Measurements from ENCODE around the gene SHC1. TPM values are rescaled to one million over a fixed set of nuclear protein-coding genes. Genes with fewer than 3 reads are reported as not detected.
A peak's percentile ranks its signal among the peaks of the same experiment; 100 is the strongest.

SHC1 gene
- total RNA-seq, 1 experiment from 2014 or later: 199 TPM

- H3K36me3 Mint-ChIP-seq: peaks cover 34% of the 10 kb centered on the region
- peaks cover 43% of the 10 kb centered on the region for H3K4me1 Mint-ChIP-seq
- DNase-seq (ENCODE audit: low spot score) (no peak), ATAC-seq (no peak)
- POLR2A ChIA-PET: interaction anchor here (1.7 to 3.2 kb wide), 5 partner anchors 10 to 39 kb away, joined by 6 to 26 read pairs (median 10); partner anchors contain the start of genes FLAD1 and SHC1
- H3K4me3 Mint-ChIP-seq: peak overlapping the region; percentile 93
- H3K27ac Mint-ChIP-seq: peak overlapping the region; percentile 84; the same call in 1 of the 2 replicates
- TF ChIP-seq ZNF317 (CRISPR knock-in tag; IDR thresholded peaks at IDR 0.05; ENCODE audit: borderline replicate concordance, low read depth) (no peak), ZMAT4 (CRISPR knock-in tag; IDR thresholded peaks at IDR 0.05) (no peak), ZNF232 (CRISPR knock-in tag; IDR thresholded peaks at IDR 0.05) (no peak), KAT7 (CRISPR knock-in tag; IDR thresholded peaks at IDR 0.05; ENCODE audit: borderline replicate concordance) (no peak), PRRX2 (CRISPR knock-in tag; IDR thresholded peaks at IDR 0.05) (no peak), CREB1 (CRISPR knock-in tag; IDR thresholded peaks at IDR 0.05) (no peak), GRHL2 (CRISPR knock-in tag; IDR thresholded peaks at IDR 0.05; ENCODE audit: insufficient replicate concordance, severe bottlenecking) (no peak), ZNF263 (CRISPR knock-in tag; IDR thresholded peaks at IDR 0.05; ENCODE audit: low read depth) (no peak), IRF2 (CRISPR knock-in tag; IDR thresholded peaks at IDR 0.05; ENCODE audit: borderline replicate concordance, low read depth) (no peak), ZNF532 (CRISPR knock-in tag; IDR thresholded peaks at IDR 0.05; ENCODE audit: borderline replicate concordance) (no peak), NFATC4 (CRISPR knock-in tag; IDR thresholded peaks at IDR 0.05) (no peak), HMGXB4 (CRISPR knock-in tag; IDR thresholded peaks at IDR 0.05) (no peak), ETV6 (CRISPR knock-in tag; IDR thresholded peaks at IDR 0.05) (no peak), E2F4 (CRISPR knock-in tag; IDR thresholded peaks at IDR 0.05; ENCODE audit: borderline replicate concordance, low read depth) (no peak), ZSCAN18 (CRISPR knock-in tag; IDR thresholded peaks at IDR 0.05) (no peak), TEAD1 (CRISPR knock-in tag; IDR thresholded peaks at IDR 0.05) (no peak), ZNF281 (CRISPR knock-in tag; IDR thresholded peaks at IDR 0.05) (no peak)
- no peaks in the 10 kb centered on the region for H3K27me3 Mint-ChIP-seq (ENCODE audit: low read depth)
- CTCF ChIA-PET: interaction anchor here (0.7 to 4.1 kb wide), 11 partner anchors 11 to 212 kb away, joined by 3 to 33 read pairs (median 7); partner anchors contain the start of genes FLAD1, KRTCAP2, LENEP and SHC1
- no peaks in the 10 kb centered on the region for H3K9me3 Mint-ChIP-seq
Observed at GRCh38 chr1:154960446-154961136, 10.0 kb downstream of the SHC1 start.
